HG03060 (cell line): ENCODE measurements around the gene AUTS2.

ENCODE experiments used
- ATAC-seq: cut with Tn5 transposase; IDR thresholded peaks from one replicate; pipeline ENCODE4 v1.9.1; 2021; ENCODE audit warnings: low read depth, moderate number of reproducible peaks; ENCODE audit not compliant: unreplicated experiment

Gene AUTS2

DNA sequence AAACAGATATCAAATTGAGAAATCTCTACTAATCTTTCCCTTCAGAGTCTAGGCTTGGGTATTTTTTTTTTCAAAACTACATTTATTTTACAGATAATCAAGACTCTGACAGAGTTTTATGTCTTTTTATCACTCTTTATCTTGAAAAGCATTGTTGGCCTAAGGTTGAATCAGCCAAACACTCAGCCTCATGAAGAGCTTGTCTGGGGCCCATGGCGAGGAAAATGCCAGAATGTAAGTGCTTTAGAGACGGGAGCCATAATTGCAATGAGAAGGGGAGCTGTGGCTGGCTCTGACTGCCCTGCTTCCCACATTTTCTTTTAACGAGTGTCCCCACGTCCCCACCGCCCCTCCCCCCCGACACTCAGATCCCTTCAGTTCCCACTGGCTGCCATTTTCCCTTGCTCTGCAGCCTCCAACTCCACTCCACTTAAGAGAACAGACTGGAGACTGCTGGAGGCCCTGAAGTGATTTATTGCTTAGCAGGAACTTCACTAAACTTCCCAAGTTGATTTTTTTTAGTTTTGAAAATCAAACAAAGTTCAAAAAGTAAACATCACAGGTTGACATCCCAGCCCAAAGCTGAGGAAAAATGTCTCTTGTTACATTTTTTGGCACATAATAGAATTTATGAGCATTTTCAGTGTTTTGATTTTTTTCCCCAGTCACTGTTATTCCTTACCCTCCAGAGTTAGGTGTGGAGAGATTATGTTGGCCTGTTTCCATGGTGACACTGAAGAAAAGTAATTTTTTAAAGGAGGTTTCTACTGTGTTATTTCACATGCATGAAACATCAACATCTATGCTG lies 896.2 kb downstream of the AUTS2 start:
- no peak for ATAC-seq

DNA sequence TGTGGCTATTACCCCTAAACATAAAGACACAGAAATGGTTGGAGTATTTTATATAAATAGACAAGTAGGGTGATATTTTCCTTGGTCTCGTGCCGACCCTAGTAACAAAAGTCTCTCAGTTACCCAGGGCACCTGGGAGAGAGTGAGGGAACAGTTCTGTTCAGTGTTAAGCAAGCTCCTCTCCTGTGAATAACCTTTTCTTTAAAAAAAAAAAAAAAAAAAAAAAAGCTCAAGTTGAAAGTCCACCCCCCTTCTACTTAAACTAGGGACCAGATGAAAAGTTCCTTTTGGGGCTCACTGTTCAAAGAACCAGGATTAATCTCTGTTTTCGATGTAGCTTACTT lies 896.7 kb downstream of the AUTS2 start:
- no peak for ATAC-seq

DNA sequence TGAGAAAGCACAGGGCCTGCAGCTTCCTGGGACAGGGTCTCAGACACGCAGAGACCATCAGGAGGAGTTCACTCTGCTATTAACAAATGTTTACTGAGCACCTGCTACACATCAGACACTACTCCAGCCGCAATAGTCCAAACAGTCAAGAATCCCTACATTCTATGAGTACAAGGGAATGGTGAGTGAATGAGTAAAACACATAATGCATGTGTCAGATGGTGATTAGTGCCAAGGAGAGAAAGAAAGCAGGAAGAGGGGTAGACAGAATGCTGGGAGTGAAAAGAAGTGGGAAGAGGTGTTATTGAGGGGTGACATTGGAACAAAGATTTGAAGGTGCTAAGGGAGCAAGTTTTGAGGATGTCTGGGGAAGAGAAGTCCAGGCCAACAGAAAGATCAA lies 899.5 kb downstream of the AUTS2 start:
- ATAC-seq: no peak

DNA sequence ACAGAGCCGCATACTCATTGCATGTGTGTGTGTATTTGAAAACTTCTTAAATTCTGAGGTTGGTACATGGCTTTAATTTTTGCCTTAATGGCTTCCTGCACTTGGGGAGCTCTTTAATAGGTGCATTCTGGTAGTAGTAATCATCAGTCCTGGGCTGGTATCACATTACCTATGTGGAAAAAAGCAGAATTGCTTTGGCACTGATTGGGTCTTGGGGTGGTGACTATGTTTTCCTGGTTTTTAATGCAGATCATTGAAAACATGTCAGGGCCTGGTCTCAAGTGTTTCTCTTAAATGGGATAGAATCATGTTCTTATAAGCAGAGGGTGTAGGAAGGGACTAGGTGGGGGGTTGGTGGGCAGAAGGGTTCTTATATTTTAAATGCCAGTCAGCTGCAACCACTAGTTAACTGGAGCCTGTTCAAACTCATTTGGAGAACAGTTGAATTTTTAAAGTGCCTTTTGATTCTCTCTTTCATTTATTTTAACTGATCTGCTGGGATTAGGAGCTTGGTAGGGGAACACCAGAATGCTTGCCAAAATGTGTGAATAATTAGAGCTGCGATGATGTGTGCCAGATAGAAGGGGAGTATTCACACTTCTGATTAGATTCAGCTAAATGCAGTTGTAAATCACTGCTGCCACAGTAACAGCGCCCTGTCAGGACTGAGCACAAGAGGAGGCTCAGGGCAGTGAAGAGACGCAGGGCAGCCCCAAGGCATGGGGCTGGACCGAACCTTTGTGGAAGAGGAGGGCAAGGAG lies 900.1 kb downstream of the AUTS2 start:
- ATAC-seq: no peak

DNA sequence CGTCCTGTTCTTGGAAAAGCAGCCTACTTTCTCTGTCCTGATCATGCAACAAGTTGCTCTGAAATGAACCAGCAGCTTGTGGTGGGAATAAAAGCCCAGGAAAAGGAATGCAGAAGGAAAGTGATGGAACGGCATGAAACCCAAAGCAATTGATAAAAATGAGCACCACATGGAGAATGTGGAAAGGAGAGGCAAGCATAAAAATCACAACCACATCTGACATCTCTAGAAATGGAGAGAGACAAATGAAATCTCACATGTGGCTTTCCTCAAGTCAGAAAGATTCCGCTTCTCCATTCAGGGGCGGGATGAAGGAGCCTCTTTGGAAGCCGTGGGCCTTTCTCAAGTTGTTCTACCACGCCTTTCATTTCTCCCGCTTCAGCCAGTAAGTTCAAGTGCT lies 902.0 kb downstream of the AUTS2 start:
- no peak for ATAC-seq

DNA sequence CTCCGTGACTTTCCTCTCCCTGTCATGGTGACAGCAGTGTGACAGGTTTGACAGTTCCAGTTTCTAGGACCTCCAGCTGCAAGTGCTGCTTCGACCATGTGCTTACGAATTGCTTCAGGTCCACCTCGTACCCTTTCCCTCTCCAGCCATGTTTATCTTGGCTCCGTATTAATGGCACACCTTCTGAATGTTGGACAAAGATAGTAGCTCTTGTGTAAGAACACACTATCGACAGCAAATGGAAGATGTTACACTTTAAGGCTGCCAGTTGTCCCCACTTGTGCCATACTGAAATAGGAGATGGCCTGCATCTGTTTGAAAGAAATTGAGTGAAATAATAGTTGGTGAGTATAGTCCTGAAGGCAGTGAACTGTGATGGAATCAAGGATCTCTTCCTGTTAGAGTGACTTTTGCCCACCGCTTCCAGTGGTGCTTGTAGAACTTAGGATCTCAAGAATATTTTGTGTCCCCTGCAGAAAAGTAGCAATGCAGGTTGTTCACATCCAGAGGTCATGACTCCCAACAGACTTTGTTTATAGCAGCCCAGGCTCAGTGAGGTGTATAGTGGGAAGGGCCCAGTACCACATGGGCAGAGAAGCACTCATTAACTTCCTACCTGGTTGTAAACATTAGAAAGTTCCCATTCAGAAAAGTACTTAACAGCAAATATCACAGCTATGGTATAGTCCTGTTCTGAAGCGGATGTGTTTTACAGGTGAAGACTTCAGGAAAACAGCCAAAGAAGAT lies 904.0 kb downstream of the AUTS2 start:
- ATAC-seq: no peak

DNA sequence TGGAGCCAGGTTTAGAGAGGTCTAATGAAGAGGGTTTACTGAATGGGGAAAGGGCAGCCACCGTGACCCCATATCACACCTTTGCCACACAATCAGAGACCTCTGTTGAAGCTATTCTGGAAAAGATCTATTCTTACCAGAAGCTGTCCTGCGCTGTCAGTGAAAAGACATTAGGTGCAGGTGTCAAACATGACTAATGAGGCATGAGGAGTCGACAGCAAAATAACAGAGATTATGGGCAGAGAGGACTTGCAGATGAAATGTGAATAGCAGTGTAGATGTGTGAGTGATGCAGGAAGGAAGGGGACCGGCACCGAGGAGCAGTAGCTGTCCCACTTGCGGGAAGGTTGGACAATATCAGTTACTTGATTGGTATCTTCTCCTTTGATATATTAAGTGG lies 906.0 kb downstream of the AUTS2 start:
- no peak for ATAC-seq

DNA sequence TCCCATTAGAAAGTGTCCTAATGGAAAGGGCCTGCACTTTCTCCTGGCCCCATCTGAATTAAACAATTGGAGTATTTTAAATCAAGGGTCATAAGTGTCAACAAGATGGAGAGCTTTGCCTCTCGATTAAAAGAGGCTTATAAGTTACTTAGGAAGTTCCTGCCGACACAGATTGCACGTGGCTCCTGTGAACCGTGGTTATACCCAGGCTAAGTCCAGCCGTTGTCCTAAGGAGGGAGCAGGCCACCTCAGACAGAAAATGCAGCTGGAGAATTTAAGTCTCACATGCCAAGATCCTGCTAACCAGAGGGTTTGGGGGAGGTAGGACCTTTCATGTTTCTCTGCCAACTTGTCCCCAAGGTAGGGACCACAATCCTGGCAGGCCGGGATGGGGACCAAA lies 907.2 kb downstream of the AUTS2 start:
- no peak for ATAC-seq

DNA sequence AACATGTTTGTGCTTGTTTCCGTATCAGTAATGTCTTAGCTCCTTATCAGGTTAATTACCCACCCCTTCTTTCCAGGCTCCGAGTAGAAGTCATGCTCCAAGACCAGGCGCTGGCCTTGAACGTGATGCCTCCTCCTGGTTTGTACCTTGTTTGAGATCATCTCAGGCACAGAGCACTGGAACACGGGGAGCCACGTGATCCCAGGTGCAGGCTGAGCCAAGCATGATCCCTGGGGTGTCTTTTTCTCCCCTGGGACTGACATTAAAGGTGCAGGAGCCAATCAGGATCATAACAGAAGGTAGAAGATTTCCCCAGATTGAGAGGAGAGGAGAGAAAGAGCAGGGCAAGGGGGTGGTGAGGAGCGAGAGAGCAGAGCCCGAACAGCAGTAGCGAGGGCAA lies 907.6 kb downstream of the AUTS2 start:
- no peak for ATAC-seq

DNA sequence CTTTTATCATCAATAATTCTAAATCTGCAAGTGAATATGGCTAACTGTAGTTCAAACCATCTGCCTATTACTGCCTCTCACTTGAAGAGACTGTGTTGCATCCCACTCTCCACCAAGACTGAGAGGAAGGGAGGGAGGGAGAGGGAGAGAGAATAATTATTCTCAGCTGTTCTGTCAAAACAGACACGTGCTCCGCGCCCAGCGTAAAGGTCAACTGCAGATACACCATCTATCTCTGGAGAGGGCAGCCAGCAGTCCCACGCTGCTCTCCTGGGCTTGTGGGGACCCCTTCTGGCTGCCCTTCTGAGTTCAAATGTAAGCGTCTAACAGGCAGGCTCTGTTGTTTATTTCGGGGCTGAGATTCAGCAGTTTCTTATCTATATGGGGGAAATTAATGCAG lies 908.2 kb downstream of the AUTS2 start:
- ATAC-seq: no peak

DNA sequence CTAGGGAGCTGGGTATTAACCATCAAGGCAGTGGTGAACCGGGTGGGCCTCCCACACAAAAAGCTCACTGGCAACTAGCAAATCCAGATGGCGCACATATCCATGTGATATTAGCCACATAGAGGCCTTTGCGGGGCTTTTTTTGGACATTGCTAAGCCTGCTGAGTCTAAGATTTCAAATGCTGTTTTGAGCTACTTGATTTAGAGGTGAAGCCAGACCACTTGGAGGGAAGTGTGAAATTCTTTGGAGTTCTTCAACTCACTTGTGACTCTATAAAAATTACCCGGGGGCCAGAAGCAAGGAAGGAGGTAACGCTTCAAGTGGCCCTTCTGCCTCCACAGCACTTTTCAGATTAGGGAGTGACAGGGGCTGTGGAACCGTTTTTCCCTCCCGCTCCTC lies 913.9 kb downstream of the AUTS2 start:
- ATAC-seq: no peak

DNA sequence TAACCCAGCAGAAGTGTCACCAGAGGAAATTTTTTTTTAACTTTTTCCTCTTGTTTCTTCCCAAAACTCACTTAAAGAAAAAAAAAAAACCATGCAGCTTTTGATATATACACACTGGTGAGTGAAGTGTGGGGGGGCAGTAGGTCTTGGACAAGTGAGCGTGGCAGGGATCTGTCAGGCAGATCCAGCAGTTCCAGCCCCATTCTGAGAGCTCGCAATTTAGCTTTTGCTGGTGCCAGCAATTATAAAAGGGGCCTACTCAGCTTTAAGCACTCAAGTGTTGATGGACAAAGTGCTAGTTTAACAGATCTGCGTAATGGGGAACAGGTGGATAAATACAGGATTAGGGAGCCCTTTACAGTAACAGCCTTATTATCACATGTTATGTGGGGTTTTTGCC lies 914.5 kb downstream of the AUTS2 start:
- ATAC-seq: no peak

DNA sequence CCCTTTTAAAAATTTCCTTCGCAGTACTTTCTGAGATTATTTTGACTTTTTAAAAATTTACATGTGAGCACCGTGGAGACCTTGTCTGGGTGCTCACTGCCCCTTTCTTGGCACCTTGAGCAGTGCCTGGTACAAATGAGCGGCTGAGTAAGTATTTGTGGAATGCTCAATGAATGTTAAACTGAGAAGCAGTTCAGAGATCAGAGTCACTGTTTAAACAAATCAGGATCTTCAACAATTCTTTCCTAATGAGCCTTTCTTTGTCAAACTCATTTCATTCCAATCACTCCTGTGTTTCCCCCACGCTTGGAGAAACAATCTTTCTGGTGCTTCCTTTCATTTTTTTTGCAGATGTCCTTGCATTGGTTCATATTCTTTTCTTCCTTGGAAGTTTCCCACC lies 922.3 kb downstream of the AUTS2 start:
- no peak for ATAC-seq

DNA sequence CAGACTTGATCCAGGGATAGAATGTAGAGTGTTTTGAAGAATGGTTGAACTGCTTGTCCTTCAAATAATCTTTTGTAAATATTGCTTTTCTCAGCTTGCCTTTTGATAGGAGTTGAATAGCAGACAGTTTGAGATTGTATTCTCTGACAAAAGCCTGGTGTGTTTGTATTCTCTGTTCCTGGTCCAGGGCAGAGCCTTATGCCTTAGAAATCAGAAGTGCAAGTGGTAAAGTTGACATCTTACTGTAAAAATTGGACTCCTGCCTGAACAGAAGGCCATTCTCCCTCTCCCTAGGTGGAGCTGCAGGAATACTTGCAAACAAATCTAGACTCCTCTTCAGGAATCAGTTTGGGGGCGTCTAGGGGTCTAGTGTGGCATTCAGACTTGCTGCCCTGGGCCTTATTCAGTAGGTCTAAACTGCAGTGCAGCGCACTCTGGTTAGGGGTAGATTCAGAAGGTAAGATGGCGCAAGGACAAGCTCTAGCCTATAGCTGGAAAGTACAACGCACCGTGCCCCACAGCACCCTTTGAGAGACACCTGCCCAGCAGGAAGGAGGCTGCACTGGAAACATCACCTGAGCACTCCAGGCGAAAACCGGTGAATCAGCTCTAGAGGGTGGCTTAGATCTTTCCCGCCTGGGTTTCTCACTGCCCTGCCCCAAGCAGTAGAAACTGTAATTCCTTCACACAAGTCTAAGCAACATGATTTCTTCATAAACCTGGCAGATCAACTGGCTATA lies 925.1 kb downstream of the AUTS2 start:
- no peak for ATAC-seq

DNA sequence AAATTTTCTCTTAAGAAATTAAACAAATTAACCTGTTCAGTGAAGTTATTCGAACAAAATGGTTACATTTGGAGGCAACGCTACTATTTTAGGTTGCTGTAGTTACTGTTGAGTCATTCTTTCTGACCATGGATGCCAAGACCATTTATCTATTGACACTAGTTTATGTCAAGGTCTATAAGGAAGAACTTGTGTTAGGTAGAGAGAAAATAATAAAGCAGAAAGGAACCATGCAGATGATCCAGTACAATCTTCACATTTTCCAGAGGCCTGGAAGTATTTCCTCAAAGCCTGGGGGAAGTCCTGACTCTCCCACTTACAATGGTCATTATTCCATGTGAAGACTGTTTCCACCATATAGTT lies 925.7 kb downstream of the AUTS2 start:
- no peak for ATAC-seq

DNA sequence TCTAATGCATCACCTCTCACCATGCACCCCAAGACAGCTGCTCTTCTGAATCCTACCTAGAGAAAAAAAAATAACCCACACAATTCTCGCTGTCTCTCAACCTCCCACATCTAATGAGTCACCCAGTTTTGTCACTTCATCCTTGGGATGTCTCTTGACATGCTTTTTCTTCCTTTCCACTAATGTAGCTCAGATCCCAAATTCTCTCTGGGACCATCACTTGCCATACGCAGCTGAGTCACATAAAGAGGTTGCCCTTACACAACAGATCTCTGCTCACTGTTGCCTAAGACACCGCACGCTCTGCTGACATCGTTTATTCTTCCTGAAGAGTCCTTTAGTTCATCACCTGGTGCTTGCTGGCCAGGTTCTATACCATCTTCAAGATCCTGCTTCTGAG lies 927.7 kb downstream of the AUTS2 start:
- no peak for ATAC-seq

DNA sequence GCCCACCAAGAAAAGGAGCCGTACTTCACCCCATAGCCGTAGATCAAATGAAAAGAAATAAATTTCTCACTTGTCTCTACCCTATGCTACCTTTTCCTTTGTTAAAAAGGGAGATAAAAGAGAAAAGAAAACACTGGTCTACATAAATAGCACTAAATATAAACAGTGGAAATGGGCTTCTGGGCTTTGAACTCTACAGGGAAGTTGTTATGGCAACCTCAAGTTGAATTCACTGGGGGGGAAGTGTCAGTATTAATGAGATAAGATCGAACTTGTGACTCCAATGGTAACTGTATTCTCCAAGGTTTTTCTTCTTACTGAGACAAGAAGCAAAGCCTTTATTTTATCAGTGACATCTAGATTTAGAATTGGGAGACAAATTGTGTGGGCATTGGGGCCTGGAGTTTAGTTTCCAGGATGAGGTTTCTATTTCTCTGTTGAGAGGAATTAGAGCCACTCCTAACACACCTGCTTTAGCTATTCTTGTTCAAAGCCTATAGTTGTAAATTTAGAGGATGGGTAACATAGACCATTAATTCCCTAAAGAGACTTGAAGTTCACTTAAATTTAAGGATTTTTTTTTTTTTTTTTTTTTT lies 929.3 kb downstream of the AUTS2 start:
- no peak for ATAC-seq

DNA sequence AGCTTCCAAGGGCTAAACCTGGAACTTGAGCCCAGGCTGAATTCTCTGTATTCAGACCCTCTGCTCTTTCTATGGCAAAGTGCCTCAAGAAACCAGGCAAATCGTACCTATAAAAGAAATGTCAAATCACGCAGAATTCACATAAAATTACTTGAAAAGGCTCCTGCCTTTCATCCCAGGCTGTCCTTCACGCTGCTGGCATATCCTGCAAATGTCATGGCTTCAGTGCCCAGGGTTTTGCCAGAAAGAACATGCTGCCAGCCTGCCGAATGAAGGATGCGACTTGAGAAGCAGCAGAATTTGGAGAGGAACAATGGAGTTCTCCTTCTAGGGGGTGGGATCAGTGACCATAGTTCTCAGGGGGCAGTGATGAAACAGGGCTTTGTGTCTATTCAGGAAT lies 931.2 kb downstream of the AUTS2 start:
- no peak for ATAC-seq

DNA sequence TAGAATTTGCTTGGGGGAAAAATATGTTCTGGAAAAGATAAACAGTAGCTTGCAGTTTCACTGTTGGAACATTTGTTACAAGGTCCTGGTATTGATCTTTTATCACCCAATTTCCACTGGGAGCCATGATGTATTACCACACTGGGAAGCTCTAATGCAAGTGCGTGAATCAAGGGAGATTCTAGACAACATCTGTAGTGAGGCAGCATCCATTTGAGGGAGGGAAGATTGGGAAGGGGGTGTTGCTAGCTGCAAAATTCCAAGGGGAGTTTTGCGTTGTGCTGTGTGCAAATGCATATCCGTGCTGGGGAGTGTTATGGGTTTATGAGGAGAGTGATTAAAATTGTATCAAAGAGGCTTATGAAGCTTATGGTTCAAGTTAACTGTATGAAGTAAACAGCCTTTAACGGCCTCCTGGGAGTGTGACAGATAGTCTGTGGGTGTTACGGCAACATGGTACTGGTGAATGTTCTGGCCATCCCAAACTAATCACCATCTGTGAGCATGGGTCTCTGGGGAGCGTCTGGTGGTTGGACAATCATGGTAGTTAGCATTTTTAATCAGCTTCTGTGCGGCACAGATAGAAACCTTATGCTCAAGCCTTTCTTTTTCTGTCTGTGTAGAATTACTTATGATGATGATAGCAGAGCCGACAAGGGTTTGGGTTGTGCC lies 931.8 kb downstream of the AUTS2 start:
- ATAC-seq: no peak

DNA sequence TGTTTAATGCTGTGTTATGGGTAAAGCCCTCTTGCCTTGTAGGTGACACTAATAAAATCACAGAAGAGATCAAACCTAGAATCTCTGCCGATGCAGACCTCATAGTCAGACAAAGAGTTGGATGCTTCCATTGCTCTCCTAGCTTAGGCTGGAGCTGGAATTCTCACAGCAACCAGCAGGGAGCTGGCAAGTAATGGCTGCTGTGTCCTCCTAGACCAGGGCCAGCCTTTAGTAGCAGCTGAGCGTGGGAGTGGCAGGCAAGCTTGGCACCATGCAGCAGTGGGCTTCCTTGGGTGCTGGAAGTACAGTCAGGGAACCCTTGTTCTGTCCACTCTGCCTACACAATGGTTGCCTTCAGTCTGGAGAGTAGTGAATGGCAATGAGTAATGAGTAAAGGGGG lies 935.3 kb downstream of the AUTS2 start:
- ATAC-seq: no peak
